22Rv1 (cell line): ENCODE data around the gene CERK.

ENCODE experiments used
- H3K27ac ChIP-seq: fragments of 450-650 bp; 2 replicates; pipeline ENCODE4 v1.5.1; 2017
- ZFX ChIP-seq: fragments of 450-650 bp; IDR thresholded peaks from 2 replicates; pipeline ENCODE4 v1.6.1; 2017; ENCODE audit warnings: antibody characterized with exemption, borderline replicate concordance
- TF ChIP-seq, protein P1 (sequence below): fragments of 450-650 bp; IDR thresholded peaks from 2 replicates; pipeline ENCODE4 v1.5.1; 2017; ENCODE audit warnings: mild to moderate bottlenecking

CERK gene

GRCh38 chr22:46714550-46714949, 23.5 kb downstream of the CERK start:
- no peak overlapping the region for H3K27ac ChIP-seq

DNA sequence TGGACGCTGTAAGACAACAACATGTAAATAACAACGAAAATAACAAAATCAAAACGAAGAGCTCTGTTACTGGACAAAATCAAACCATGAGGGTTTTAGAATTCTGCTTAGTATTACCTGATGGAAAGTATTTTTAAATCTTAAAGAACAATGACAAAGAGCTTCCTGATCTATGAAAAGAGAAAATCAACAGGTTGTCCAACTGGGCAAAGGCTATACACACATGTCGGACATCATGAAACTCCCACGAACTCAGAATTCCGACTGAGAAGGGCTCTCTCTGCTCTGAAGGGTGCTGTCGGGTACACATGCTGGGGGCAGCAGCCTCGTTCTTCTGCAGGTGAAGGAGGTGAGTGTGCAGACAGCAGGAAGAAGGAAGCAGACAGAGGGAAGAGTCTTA, 25.8 kb downstream of the CERK start:
- TF ChIP-seq, protein P1, sequence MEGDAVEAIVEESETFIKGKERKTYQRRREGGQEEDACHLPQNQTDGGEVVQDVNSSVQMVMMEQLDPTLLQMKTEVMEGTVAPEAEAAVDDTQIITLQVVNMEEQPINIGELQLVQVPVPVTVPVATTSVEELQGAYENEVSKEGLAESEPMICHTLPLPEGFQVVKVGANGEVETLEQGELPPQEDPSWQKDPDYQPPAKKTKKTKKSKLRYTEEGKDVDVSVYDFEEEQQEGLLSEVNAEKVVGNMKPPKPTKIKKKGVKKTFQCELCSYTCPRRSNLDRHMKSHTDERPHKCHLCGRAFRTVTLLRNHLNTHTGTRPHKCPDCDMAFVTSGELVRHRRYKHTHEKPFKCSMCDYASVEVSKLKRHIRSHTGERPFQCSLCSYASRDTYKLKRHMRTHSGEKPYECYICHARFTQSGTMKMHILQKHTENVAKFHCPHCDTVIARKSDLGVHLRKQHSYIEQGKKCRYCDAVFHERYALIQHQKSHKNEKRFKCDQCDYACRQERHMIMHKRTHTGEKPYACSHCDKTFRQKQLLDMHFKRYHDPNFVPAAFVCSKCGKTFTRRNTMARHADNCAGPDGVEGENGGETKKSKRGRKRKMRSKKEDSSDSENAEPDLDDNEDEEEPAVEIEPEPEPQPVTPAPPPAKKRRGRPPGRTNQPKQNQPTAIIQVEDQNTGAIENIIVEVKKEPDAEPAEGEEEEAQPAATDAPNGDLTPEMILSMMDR, result no peak
- TF ChIP-seq ZFX, result no peak

More at GRCh38 chr22:46714550-46714949, 23.5 kb downstream of the CERK start:
- no peak for TF ChIP-seq ZFX
- TF ChIP-seq, protein P1, result no peak

DNA sequence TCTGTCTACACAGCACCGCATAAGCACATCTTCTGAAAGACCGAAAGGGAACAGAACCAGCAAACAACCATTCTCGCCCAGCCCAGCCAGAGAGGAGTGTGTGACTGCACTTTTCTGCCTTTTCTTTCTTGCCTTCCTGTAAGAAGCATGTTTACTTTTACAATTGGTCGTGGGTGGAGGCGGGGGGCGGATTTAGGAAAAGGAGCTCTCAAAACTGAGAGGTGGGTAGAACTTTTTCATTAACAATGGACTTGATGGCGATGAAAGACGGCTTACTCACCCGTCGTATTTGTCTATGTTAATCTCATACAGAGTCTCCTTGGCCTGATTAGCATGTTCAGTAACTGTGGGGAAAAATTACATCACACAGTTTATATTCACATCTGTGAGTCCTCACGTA, 27.2 kb downstream of the CERK start:
- no peak overlapping the region for H3K27ac ChIP-seq
- TF ChIP-seq, protein P1, result no peak
- no peak for TF ChIP-seq ZFX

More for the DNA sequence above, 25.8 kb downstream of the CERK start:
- H3K27ac ChIP-seq, result no peak overlapping the region

- TF ChIP-seq, protein P1, result no peak
- no peak for TF ChIP-seq ZFX
- no peak overlapping the region for H3K27ac ChIP-seq
Measured at GRCh38 chr22:46708766-46709330, 29.2 kb downstream of the CERK start.

GRCh38 chr22:46707827-46708570, 30.1 kb downstream of the CERK start:
- TF ChIP-seq ZFX, result no peak
- TF ChIP-seq, protein P1, result no peak
- H3K27ac ChIP-seq, result no peak overlapping the region

- TF ChIP-seq ZFX, result no peak
- H3K27ac ChIP-seq, result no peak overlapping the region
Measured at GRCh38 chr22:46707305-46707704, 30.7 kb downstream of the CERK start.

- no peak overlapping the region for H3K27ac ChIP-seq
- TF ChIP-seq, protein P1, result no peak
- TF ChIP-seq ZFX, result no peak
Measured at GRCh38 chr22:46706060-46706459, 32.0 kb downstream of the CERK start.
